ENCODE results near the gene FFAR4. TPM values are rescaled to one million over a fixed set of nuclear protein-coding genes. Genes with fewer than 3 reads are reported as not detected.

Gene FFAR4
- total RNA-seq, 2 experiments from 2014 or later: not detected

GRCh38 chr10:93579985-93580711, 13.7 kb downstream of the FFAR4 start:
- no peak for ATAC-seq (ENCODE audit: low read depth)
- H3K27ac Mint-ChIP-seq: no peak overlapping the region
- no peak overlapping the region for H3K4me3 Mint-ChIP-seq
- H3K36me3 Mint-ChIP-seq: no peaks in the 10 kb centered on the region
- H3K9me3 Mint-ChIP-seq: no peaks in the 10 kb centered on the region
- DNase-seq: no peak
- POLR2A ChIA-PET: no interaction called here
- H3K27me3 Mint-ChIP-seq: peaks cover 6% of the 10 kb centered on the region
- H3K4me1 Mint-ChIP-seq: no peaks in the 10 kb centered on the region

GRCh38 chr10:93580828-93581227, 14.4 kb downstream of the FFAR4 start:
- Mint-ChIP-seq H3K27ac (no peak overlapping the region), H3K4me1 (no peaks in the 10 kb centered on the region), H3K9me3 (no peaks in the 10 kb centered on the region), H3K27me3 (no peaks in the 10 kb centered on the region), H3K4me3 (no peak overlapping the region), H3K36me3 (no peaks in the 10 kb centered on the region)
- POLR2A ChIA-PET: no interaction called here
- ATAC-seq (ENCODE audit: low read depth) (no peak), DNase-seq (no peak)

- peaks cover 8% of the 10 kb centered on the region for H3K27me3 Mint-ChIP-seq
- no peaks in the 10 kb centered on the region for H3K9me3 Mint-ChIP-seq
- no peak overlapping the region for H3K27ac Mint-ChIP-seq
- H3K4me1 Mint-ChIP-seq: no peaks in the 10 kb centered on the region
- no peak for ATAC-seq (ENCODE audit: low read depth)
- no peak overlapping the region for H3K4me3 Mint-ChIP-seq
- POLR2A ChIA-PET: no interaction called here
- H3K36me3 Mint-ChIP-seq: no peaks in the 10 kb centered on the region
- DNase-seq: no peak
These were observed 18.0 kb downstream of the FFAR4 start for GRCh38 chr10:93584445-93584844.

- no peak for ATAC-seq (ENCODE audit: low read depth)
- POLR2A ChIA-PET: no interaction called here
- Mint-ChIP-seq H3K9me3 (no peaks in the 10 kb centered on the region), H3K27ac (no peak overlapping the region), H3K4me1 (no peaks in the 10 kb centered on the region), H3K27me3 (peaks cover 9% of the 10 kb centered on the region), H3K36me3 (no peaks in the 10 kb centered on the region), H3K4me3 (no peak overlapping the region)
- DNase-seq: no peak
These were observed 23.4 kb downstream of the FFAR4 start for GRCh38 chr10:93589648-93590562.

- ATAC-seq (ENCODE audit: low read depth): no peak
- POLR2A ChIA-PET: no interaction called here
- Mint-ChIP-seq H3K4me1 (no peaks in the 10 kb centered on the region), H3K27ac (no peak overlapping the region), H3K9me3 (no peaks in the 10 kb centered on the region), H3K36me3 (no peaks in the 10 kb centered on the region), H3K4me3 (no peak overlapping the region), H3K27me3 (peaks cover 9% of the 10 kb centered on the region)
- no peak for DNase-seq
These were observed 24.2 kb downstream of the FFAR4 start for GRCh38 chr10:93590638-93591037.

- Mint-ChIP-seq H3K27me3 (peaks cover 9% of the 10 kb centered on the region), H3K4me3 (no peak overlapping the region), H3K36me3 (no peaks in the 10 kb centered on the region), H3K4me1 (no peaks in the 10 kb centered on the region), H3K9me3 (no peaks in the 10 kb centered on the region), H3K27ac (no peak overlapping the region)
- DNase-seq: no peak
- POLR2A ChIA-PET: no interaction called here
- no peak for ATAC-seq (ENCODE audit: low read depth)
These were observed 24.8 kb downstream of the FFAR4 start for GRCh38 chr10:93591065-93591808.

- no peak overlapping the region for H3K27ac Mint-ChIP-seq
- no peak overlapping the region for H3K4me3 Mint-ChIP-seq
- POLR2A ChIA-PET: no interaction called here
- H3K36me3 Mint-ChIP-seq: no peaks in the 10 kb centered on the region
- H3K9me3 Mint-ChIP-seq: no peaks in the 10 kb centered on the region
- peaks cover 12% of the 10 kb centered on the region for H3K27me3 Mint-ChIP-seq
- no peaks in the 10 kb centered on the region for H3K4me1 Mint-ChIP-seq
- no peak for ATAC-seq (ENCODE audit: low read depth)
- no peak for DNase-seq
These were observed 26.8 kb downstream of the FFAR4 start for GRCh38 chr10:93593254-93593653.

GRCh38 chr10:93593749-93594148, 27.3 kb downstream of the FFAR4 start:
- DNase-seq (no peak), ATAC-seq (ENCODE audit: low read depth) (no peak)
- Mint-ChIP-seq H3K27ac (no peak overlapping the region), H3K4me3 (no peak overlapping the region), H3K36me3 (no peaks in the 10 kb centered on the region), H3K27me3 (peaks cover 11% of the 10 kb centered on the region), H3K4me1 (no peaks in the 10 kb centered on the region), H3K9me3 (no peaks in the 10 kb centered on the region)
- POLR2A ChIA-PET: no interaction called here

GRCh38 chr10:93594518-93594917, 28.1 kb downstream of the FFAR4 start:
- H3K4me1 Mint-ChIP-seq: no peaks in the 10 kb centered on the region
- POLR2A ChIA-PET: no interaction called here
- peaks cover 9% of the 10 kb centered on the region for H3K27me3 Mint-ChIP-seq

GRCh38 chr10:93595378-93596161, 29.1 kb downstream of the FFAR4 start:
- H3K27ac Mint-ChIP-seq: no peak overlapping the region
- peaks cover 19% of the 10 kb centered on the region for H3K27me3 Mint-ChIP-seq
- POLR2A ChIA-PET: no interaction called here
- no peaks in the 10 kb centered on the region for H3K9me3 Mint-ChIP-seq
- ATAC-seq (ENCODE audit: low read depth) (no peak), DNase-seq (no peak)
- H3K4me1 Mint-ChIP-seq: no peaks in the 10 kb centered on the region
- H3K36me3 Mint-ChIP-seq: no peaks in the 10 kb centered on the region
- no peak overlapping the region for H3K4me3 Mint-ChIP-seq

More at GRCh38 chr10:93594518-93594917, 28.1 kb downstream of the FFAR4 start:
- Mint-ChIP-seq H3K36me3 (no peaks in the 10 kb centered on the region), H3K4me3 (no peak overlapping the region), H3K9me3 (no peaks in the 10 kb centered on the region), H3K27ac (no peak overlapping the region)
- no peak for ATAC-seq (ENCODE audit: low read depth)
- DNase-seq: no peak

- no peaks in the 10 kb centered on the region for H3K4me1 Mint-ChIP-seq
- ATAC-seq (ENCODE audit: low read depth) (no peak), DNase-seq (no peak)
- H3K27me3 Mint-ChIP-seq: peaks cover 19% of the 10 kb centered on the region
- H3K9me3 Mint-ChIP-seq: no peaks in the 10 kb centered on the region
- H3K4me3 Mint-ChIP-seq: no peak overlapping the region
- POLR2A ChIA-PET: no interaction called here
- no peaks in the 10 kb centered on the region for H3K36me3 Mint-ChIP-seq
- H3K27ac Mint-ChIP-seq: no peak overlapping the region
These were observed 30.1 kb downstream of the FFAR4 start for GRCh38 chr10:93596539-93596938.

GRCh38 chr10:93597075-93597599, 30.7 kb downstream of the FFAR4 start:
- peaks cover 25% of the 10 kb centered on the region for H3K27me3 Mint-ChIP-seq
- DNase-seq: no peak
- no peaks in the 10 kb centered on the region for H3K4me1 Mint-ChIP-seq
- no peaks in the 10 kb centered on the region for H3K9me3 Mint-ChIP-seq
- H3K27ac Mint-ChIP-seq: no peak overlapping the region
- POLR2A ChIA-PET: no interaction called here
- ATAC-seq (ENCODE audit: low read depth): no peak
- H3K4me3 Mint-ChIP-seq: no peak overlapping the region
- H3K36me3 Mint-ChIP-seq: no peaks in the 10 kb centered on the region

GRCh38 chr10:93598157-93598556, 31.7 kb downstream of the FFAR4 start:
- Mint-ChIP-seq H3K4me3 (no peak overlapping the region), H3K27me3 (peaks cover 35% of the 10 kb centered on the region), H3K27ac (no peak overlapping the region), H3K9me3 (no peaks in the 10 kb centered on the region), H3K4me1 (no peaks in the 10 kb centered on the region), H3K36me3 (no peaks in the 10 kb centered on the region)
- POLR2A ChIA-PET: no interaction called here
- ATAC-seq (ENCODE audit: low read depth) (no peak), DNase-seq (no peak)
